SK-N-SH treated with all-trans-retinoic acid at 6 μM for 48 hours (cell line): ENCODE measurements around the gene TRAPPC2B.

ENCODE experiments used
- ATAC-seq: fragments of 200-7000 bp; cut with Tn5 transposase; 3 replicates; pipeline ENCODE4 v1.9.1; 2020; ENCODE audit warnings: mild to moderate bottlenecking, moderate library complexity
- ARNTL ChIP-seq: fragments of 450-650 bp; formaldehyde crosslinking; IDR thresholded peaks from 2 replicates; pipeline ENCODE4 v1.5.0; 2020; ENCODE audit warnings: low read depth, mild to moderate bottlenecking, moderate library complexity, borderline replicate concordance
- BACH2 ChIP-seq: fragments of 250-450 bp; sonication (Bioruptor Pico); IDR thresholded peaks from 2 replicates; pipeline ENCODE4 v1.9.0; 2021; ENCODE audit warnings: mild to moderate bottlenecking, borderline replicate concordance
- CSDC2 ChIP-seq: fragments of 250-450 bp; sonication (Bioruptor Pico); IDR thresholded peaks from 2 replicates; pipeline ENCODE4 v1.5.0; 2020; ENCODE audit warnings: mild to moderate bottlenecking, moderate library complexity
- ESRRG ChIP-seq: fragments of 250-450 bp; sonication (Bioruptor Pico); IDR thresholded peaks from 2 replicates; pipeline ENCODE4 v1.6.1; 2021; ENCODE audit warnings: mild to moderate bottlenecking
- GLIS3 ChIP-seq: fragments of 250-450 bp; sonication (Bioruptor Pico); IDR thresholded peaks from 2 replicates; pipeline ENCODE4 v1.5.0; 2020; ENCODE audit warnings: mild to moderate bottlenecking, moderate library complexity
- OSR1 ChIP-seq: fragments of 250-450 bp; sonication (Bioruptor Pico); IDR thresholded peaks from 2 replicates; pipeline ENCODE4 v1.8.0; 2022; ENCODE audit warnings: moderate library complexity, mild to moderate bottlenecking, inconsistent platforms
- PPARA ChIP-seq: fragments of 250-450 bp; sonication (Bioruptor Pico); IDR thresholded peaks from 2 replicates; pipeline ENCODE4 v1.5.0; 2020; ENCODE audit warnings: mild to moderate bottlenecking, borderline replicate concordance
- RARB ChIP-seq: fragments of 250-450 bp; sonication (Bioruptor Pico); IDR thresholded peaks from 2 replicates; pipeline ENCODE4 v1.8.0; 2021; ENCODE audit warnings: mild to moderate bottlenecking, moderate library complexity
- SNAI2 ChIP-seq: fragments of 250-450 bp; sonication (Bioruptor Pico); IDR thresholded peaks from 2 replicates; pipeline ENCODE4 v1.5.0; 2020; ENCODE audit warnings: mild to moderate bottlenecking, moderate library complexity
- TCF4 ChIP-seq: fragments of 250-450 bp; sonication (Bioruptor Pico); IDR thresholded peaks from 2 replicates; pipeline ENCODE4 v1.8.0; 2021; ENCODE audit warnings: mild to moderate bottlenecking, moderate library complexity, borderline replicate concordance
- TOX ChIP-seq: fragments of 250-450 bp; sonication (Bioruptor Pico); IDR thresholded peaks from 2 replicates; pipeline ENCODE4 v1.8.0; 2021; ENCODE audit warnings: mild to moderate bottlenecking, moderate library complexity, borderline replicate concordance
- ZC3H10 ChIP-seq: fragments of 250-450 bp; sonication (Bioruptor Pico); IDR thresholded peaks from 2 replicates; pipeline ENCODE4 v1.5.1; 2021; ENCODE audit warnings: mild to moderate bottlenecking, moderate library complexity
- ZFP3 ChIP-seq: fragments of 250-450 bp; sonication (Bioruptor Pico); IDR thresholded peaks from 2 replicates; pipeline ENCODE4 v1.5.0; 2020; ENCODE audit warnings: mild to moderate bottlenecking, moderate library complexity
- ZNF565 ChIP-seq: fragments of 450-650 bp; formaldehyde crosslinking; conservative IDR thresholded peaks from 2 replicates; pipeline ENCODE4 v1.5.0; 2020; ENCODE audit warnings: low read depth, mild to moderate bottlenecking, moderate library complexity
- ZNF70 ChIP-seq: fragments of 450-650 bp; formaldehyde crosslinking; IDR thresholded peaks from 2 replicates; pipeline ENCODE4 v1.5.0; 2020; ENCODE audit warnings: mild to moderate bottlenecking, moderate library complexity
- TF ChIP-seq, protein P1 (sequence below): fragments of 250-450 bp; sonication (Bioruptor Pico); IDR thresholded peaks from 2 replicates; pipeline ENCODE4 v1.8.0; 2020; ENCODE audit warnings: mild to moderate bottlenecking, moderate library complexity, borderline replicate concordance
- TF ChIP-seq, protein P2 (sequence below): fragments of 250-450 bp; sonication (Bioruptor Pico); IDR thresholded peaks from 2 replicates; pipeline ENCODE4 v1.8.0; 2021; ENCODE audit warnings: low read depth, mild to moderate bottlenecking, moderate library complexity, borderline replicate concordance
- TF ChIP-seq, protein P3 (sequence below): fragments of 250-450 bp; sonication (Bioruptor Pico); IDR thresholded peaks from 2 replicates; pipeline ENCODE4 v1.5.0; 2020; ENCODE audit warnings: mild to moderate bottlenecking, moderate library complexity

Gene TRAPPC2B

DNA sequence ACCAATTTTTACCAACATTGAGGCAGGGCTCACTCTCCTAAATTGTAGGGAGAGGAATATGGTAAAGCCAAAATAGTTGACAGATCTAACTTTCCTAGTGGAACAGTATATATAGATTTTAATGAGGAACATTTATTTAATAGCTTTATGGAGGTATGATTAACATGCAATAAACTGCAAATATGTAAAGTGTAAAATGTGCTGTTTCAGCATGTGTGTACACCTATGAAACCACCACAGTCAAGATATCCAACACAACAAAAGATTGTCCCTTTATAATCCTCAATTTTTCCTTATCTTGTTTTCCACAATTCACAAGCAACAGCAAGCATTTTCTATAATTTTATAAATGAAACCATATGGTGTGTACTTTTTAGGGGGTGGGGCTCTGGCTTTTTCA lies 4.1 kb upstream of the TRAPPC2B start:
- TF ChIP-seq, protein P1, sequence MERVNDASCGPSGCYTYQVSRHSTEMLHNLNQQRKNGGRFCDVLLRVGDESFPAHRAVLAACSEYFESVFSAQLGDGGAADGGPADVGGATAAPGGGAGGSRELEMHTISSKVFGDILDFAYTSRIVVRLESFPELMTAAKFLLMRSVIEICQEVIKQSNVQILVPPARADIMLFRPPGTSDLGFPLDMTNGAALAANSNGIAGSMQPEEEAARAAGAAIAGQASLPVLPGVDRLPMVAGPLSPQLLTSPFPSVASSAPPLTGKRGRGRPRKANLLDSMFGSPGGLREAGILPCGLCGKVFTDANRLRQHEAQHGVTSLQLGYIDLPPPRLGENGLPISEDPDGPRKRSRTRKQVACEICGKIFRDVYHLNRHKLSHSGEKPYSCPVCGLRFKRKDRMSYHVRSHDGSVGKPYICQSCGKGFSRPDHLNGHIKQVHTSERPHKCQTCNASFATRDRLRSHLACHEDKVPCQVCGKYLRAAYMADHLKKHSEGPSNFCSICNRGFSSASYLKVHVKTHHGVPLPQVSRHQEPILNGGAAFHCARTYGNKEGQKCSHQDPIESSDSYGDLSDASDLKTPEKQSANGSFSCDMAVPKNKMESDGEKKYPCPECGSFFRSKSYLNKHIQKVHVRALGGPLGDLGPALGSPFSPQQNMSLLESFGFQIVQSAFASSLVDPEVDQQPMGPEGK: no peak
- no peak for TF ChIP-seq PPARA (CRISPR knock-in tag)
- no peak for TF ChIP-seq OSR1 (CRISPR knock-in tag)
- no peak for TF ChIP-seq ARNTL (CRISPR knock-in tag)
- TF ChIP-seq, protein P2, sequence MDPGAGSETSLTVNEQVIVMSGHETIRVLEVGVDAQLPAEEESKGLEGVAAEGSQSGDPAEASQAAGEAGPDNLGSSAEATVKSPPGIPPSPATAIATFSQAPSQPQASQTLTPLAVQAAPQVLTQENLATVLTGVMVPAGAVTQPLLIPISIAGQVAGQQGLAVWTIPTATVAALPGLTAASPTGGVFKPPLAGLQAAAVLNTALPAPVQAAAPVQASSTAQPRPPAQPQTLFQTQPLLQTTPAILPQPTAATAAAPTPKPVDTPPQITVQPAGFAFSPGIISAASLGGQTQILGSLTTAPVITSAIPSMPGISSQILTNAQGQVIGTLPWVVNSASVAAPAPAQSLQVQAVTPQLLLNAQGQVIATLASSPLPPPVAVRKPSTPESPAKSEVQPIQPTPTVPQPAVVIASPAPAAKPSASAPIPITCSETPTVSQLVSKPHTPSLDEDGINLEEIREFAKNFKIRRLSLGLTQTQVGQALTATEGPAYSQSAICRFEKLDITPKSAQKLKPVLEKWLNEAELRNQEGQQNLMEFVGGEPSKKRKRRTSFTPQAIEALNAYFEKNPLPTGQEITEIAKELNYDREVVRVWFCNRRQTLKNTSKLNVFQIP: no peak
- no peak for TF ChIP-seq ZNF565 (CRISPR knock-in tag)
- no peak for TF ChIP-seq TOX (CRISPR knock-in tag)
- no peak for TF ChIP-seq RARB (CRISPR knock-in tag)
- TF ChIP-seq, protein P3, sequence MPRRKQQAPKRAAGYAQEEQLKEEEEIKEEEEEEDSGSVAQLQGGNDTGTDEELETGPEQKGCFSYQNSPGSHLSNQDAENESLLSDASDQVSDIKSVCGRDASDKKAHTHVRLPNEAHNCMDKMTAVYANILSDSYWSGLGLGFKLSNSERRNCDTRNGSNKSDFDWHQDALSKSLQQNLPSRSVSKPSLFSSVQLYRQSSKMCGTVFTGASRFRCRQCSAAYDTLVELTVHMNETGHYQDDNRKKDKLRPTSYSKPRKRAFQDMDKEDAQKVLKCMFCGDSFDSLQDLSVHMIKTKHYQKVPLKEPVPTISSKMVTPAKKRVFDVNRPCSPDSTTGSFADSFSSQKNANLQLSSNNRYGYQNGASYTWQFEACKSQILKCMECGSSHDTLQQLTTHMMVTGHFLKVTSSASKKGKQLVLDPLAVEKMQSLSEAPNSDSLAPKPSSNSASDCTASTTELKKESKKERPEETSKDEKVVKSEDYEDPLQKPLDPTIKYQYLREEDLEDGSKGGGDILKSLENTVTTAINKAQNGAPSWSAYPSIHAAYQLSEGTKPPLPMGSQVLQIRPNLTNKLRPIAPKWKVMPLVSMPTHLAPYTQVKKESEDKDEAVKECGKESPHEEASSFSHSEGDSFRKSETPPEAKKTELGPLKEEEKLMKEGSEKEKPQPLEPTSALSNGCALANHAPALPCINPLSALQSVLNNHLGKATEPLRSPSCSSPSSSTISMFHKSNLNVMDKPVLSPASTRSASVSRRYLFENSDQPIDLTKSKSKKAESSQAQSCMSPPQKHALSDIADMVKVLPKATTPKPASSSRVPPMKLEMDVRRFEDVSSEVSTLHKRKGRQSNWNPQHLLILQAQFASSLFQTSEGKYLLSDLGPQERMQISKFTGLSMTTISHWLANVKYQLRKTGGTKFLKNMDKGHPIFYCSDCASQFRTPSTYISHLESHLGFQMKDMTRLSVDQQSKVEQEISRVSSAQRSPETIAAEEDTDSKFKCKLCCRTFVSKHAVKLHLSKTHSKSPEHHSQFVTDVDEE (CRISPR knock-in tag): no peak
- TF ChIP-seq SNAI2: no peak
- TF ChIP-seq GLIS3 (CRISPR knock-in tag): no peak
- TF ChIP-seq ZNF70 (CRISPR knock-in tag): no peak
- TF ChIP-seq BACH2 (CRISPR knock-in tag): no peak
- TF ChIP-seq TCF4 (CRISPR knock-in tag): no peak
- no peak for TF ChIP-seq ZC3H10
- TF ChIP-seq, all 23 proteins: peak for 0
- no peak for ATAC-seq

DNA sequence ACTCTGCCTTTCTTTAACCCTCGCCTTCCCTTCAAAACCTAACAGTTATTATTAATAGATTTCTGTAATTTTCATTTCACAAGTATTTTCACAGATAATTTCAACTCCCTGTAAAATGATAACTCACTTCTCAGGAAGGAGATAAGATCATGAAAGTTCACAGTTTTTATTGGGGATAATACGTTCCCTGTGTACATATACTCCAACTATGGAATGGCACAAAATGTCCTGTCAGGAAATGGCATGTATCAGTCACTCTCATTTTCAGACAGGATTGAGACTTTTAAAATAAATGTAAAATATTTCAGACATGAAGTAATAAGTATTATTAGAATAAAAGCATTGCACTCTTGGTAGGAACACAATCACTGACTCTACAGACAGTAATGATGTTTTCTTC lies 932 bp upstream of the TRAPPC2B start:
- TF ChIP-seq, protein P2: no peak
- TF ChIP-seq, protein P3 (CRISPR knock-in tag): no peak
- TF ChIP-seq ZFP3 (CRISPR knock-in tag) (no peak), BACH2 (CRISPR knock-in tag) (no peak), PPARA (CRISPR knock-in tag) (no peak), CSDC2 (CRISPR knock-in tag) (no peak), GLIS3 (CRISPR knock-in tag) (no peak), ZNF70 (CRISPR knock-in tag) (no peak), RARB (CRISPR knock-in tag) (no peak), TCF4 (CRISPR knock-in tag) (no peak)
- no peak for ATAC-seq

DNA sequence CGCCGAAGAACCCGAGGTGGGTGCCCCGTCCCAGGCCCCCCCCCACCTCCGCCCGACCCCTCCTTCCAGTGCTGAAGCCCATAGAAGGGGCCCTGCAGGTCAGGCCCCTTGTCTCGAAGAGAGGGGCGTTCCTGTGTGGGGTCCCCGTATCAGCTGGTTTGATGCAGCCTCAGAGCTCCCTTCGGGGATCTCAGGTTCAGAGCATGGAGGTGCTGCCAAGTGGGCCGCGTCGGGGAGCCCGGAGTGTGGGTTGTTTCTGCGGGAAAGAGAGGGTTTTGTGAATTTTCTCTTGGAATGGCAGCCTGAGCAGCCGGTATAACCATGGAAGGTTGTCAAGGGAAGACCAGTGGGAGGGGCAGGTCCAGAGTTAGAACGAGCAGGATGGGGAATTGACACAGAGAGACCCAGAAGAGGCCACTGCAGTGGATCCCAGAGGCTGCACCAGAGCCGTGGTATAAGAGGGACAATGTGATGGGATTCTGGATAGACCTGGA lies 384 bp downstream of the TRAPPC2B start:
- peak; percentile 28 for ATAC-seq
- no peak for TF ChIP-seq TOX (CRISPR knock-in tag)
- no peak for TF ChIP-seq CSDC2 (CRISPR knock-in tag)
- TF ChIP-seq BACH2 (CRISPR knock-in tag): no peak
- no peak for TF ChIP-seq ZNF70 (CRISPR knock-in tag)
- TF ChIP-seq, protein P1: no peak
- TF ChIP-seq TCF4 (CRISPR knock-in tag): no peak
- TF ChIP-seq PPARA (CRISPR knock-in tag): no peak
- no peak for TF ChIP-seq ESRRG (CRISPR knock-in tag)
- TF ChIP-seq ZFP3 (CRISPR knock-in tag): no peak
- no peak for TF ChIP-seq GLIS3 (CRISPR knock-in tag)
- no peak for TF ChIP-seq SNAI2
- TF ChIP-seq ZNF565 (CRISPR knock-in tag): no peak
- TF ChIP-seq, protein P3 (CRISPR knock-in tag): no peak
- TF ChIP-seq OSR1 (CRISPR knock-in tag): no peak
